GM08714 (cell line): ENCODE results near the gene FAT4.

ENCODE experiments used
- H3K4me3 ChIP-seq: fragments of 200-500 bp; sonication (Bioruptor generic); 2 replicates; pipeline ENCODE4 v1.5.1; 2014; ENCODE audit warnings: mild to moderate bottlenecking, low read length, inconsistent platforms
- ZNF274 ChIP-seq: IDR thresholded peaks from 2 replicates; pipeline ENCODE4 v1.6.1; 2012; ENCODE audit warnings: mild to moderate bottlenecking, low read depth, low read length

FAT4 gene

DNA sequence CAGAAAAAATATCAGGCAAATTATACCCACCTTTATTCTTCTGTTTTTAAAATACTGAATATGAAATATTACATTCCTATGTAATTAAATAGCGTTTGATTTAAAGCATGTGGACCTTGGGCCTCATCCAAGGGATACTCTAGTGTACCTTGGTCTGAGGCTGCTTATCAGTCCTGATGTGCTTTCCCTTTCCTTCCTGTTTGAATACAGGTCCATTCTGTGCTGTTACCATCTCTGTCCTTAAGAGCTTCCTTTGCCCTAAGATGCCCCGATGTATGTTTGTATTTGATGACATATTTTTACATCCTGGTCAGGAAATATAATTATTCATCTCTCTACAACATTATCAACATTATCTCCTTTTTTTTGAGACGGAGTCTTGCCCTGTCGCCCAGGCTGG, 24.1 kb downstream of the FAT4 start:
- TF ChIP-seq ZNF274 = no peak
- H3K4me3 ChIP-seq = no peak overlapping the region

- no peak for TF ChIP-seq ZNF274
- H3K4me3 ChIP-seq = no peak overlapping the region
Measured at GRCh38 chr4:125344198-125344597, 29.4 kb downstream of the FAT4 start.

GRCh38 chr4:125346616-125347015, 31.9 kb downstream of the FAT4 start:
- no peak overlapping the region for H3K4me3 ChIP-seq
- no peak for TF ChIP-seq ZNF274

GRCh38 chr4:125350470-125351135, 35.8 kb downstream of the FAT4 start:
- H3K4me3 ChIP-seq = no peak overlapping the region
- no peak for TF ChIP-seq ZNF274

DNA sequence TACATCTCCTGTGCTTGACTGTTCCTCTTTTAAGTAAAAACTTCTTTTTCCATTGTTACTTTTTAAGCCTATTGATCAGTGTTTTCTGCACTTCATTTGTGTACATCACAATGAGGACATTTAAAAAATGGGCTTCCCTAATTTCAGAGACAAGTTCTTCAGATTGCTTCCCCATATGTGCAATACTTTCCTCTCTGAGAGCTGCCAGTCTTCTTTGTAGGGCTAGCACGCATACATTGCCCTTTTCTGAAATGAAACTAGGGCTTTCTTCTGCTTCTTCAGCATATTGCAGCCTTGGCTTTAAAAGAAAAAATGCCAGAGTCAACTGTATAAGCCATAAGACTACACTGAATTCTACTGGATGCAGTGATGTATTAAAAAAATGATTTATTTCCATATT, 37.8 kb downstream of the FAT4 start:
- no peak overlapping the region for H3K4me3 ChIP-seq
- TF ChIP-seq ZNF274 = no peak

GRCh38 chr4:125353131-125353530, 38.4 kb downstream of the FAT4 start:
- H3K4me3 ChIP-seq = no peak overlapping the region
- TF ChIP-seq ZNF274 = no peak

DNA sequence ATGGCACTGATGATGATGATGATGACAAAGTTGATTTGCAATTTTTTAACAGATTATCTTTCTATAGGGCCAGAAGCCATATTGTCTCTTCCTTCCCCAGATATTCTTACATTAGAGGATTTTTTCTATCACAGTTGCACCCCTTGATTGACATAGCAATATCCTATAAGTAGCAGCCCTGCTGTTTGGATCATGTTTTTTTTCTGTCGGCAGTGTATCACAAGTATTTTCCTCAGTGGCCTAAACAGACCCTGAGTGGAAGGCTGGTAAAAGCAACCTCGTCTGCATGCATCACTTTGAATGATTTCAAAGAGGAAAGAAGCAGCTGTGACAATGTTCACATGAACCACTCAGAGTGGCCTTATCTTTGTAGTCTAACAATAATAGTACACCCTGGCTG, 41.0 kb downstream of the FAT4 start:
- TF ChIP-seq ZNF274 = no peak
- H3K4me3 ChIP-seq = no peak overlapping the region

- no peak overlapping the region for H3K4me3 ChIP-seq
- TF ChIP-seq ZNF274 = no peak
Measured at GRCh38 chr4:125357675-125358074, 42.9 kb downstream of the FAT4 start.

DNA sequence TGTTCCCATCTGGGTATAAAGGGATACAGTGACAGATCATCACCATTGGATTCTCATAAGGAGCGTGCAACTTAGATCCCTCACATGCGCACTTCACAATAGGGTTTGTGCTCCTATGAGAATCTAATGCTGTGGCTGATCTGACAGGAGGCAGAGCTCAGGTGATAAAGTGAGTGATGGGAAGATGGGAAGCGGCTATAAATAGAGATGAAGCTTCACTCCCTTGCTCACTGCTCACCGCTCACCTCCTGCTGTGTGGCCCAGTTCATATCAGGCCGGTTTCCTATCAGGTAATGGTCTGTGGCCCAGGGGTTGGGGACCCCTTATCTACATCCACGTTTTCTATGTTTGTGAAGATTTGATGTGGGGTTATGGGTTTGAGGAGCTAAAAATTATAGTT, 43.7 kb downstream of the FAT4 start:
- no peak overlapping the region for H3K4me3 ChIP-seq
- TF ChIP-seq ZNF274 = no peak

DNA sequence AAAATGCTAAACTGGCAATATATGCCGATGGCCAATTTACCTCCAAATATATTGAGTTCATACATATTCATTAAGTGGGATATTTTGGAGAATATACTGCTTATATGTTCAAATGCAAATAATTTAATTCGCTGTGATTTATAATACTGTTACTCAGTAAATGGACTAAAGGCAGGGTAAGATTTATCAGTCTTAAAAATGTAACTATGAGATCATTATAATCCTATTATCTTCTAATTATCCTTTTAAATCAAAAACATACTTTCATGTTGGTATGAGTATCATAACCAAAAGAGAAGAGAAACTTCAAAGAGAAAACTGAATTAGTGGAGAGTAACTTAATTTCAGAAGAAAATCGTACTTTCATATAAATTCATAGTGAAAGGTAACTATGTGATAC, 44.6 kb downstream of the FAT4 start:
- TF ChIP-seq ZNF274 = no peak
- no peak overlapping the region for H3K4me3 ChIP-seq

GRCh38 chr4:125359960-125360634, 45.3 kb downstream of the FAT4 start:
- no peak for TF ChIP-seq ZNF274
- H3K4me3 ChIP-seq = no peak overlapping the region

GRCh38 chr4:125360727-125361126, 46.0 kb downstream of the FAT4 start:
- TF ChIP-seq ZNF274 = no peak
- H3K4me3 ChIP-seq = no peak overlapping the region
